ENCODE results near the gene MTA3. TPM values are rescaled to one million over a fixed set of nuclear protein-coding genes. Genes with fewer than 3 reads are reported as not detected.

The MTA3 gene
- polyA plus RNA-seq, 3 donors = 2.0 to 4.5 (median 2.2) TPM

- H3K9me3 Mint-ChIP-seq = no peaks in the 10 kb centered on the region
- TF ChIP-seq CTCF (IDR thresholded peaks at IDR 0.05) = no peak
- H3K79me2 ChIP-seq (ENCODE audit: insufficient read depth, low read length) = no peaks in the 10 kb centered on the region
- H3K4me3 ChIP-seq (replicated peaks in 1 of 3; ENCODE audit: low read depth in 2 of 3, low read length in 3 of 3) = no peak overlapping the region
- no peak overlapping the region for H3K27ac ChIP-seq (ENCODE audit: low read depth in 1 of 2, low read length in 2 of 2)
- no peaks in the 10 kb centered on the region for H3K27me3 ChIP-seq (ENCODE audit: control insufficient read depth in 2 of 2, insufficient read depth in 2 of 2, low read length in 2 of 2)
- no peaks in the 10 kb centered on the region for H3K36me3 ChIP-seq (replicated peaks in 1 of 2; ENCODE audit: control insufficient read depth in 1 of 2, insufficient read depth in 2 of 2, low read length in 2 of 2)
- DNase-seq = no peak
- no peaks in the 10 kb centered on the region for H4K20me1 ChIP-seq (ENCODE audit: insufficient read depth, low read length)
- no peak overlapping the region for H3K27ac Mint-ChIP-seq
- intact Hi-C loops (cut with micrococcal nuclease) = no loop called here
- H3K4me1 ChIP-seq (ENCODE audit: control insufficient read depth in 1 of 2, insufficient read depth in 2 of 2, low read length in 2 of 2) = no peaks in the 10 kb centered on the region
- no peaks in the 10 kb centered on the region for H3K4me1 Mint-ChIP-seq
- no peak overlapping the region for H2AFZ ChIP-seq (ENCODE audit: insufficient read depth, low read depth, low read length, poor library complexity, severe bottlenecking)
- H3K9me3 ChIP-seq (replicated peaks in 1 of 2; ENCODE audit: control insufficient read depth in 1 of 2, insufficient read depth in 1 of 2, low read length in 2 of 2) = no peaks in the 10 kb centered on the region
- no peak overlapping the region for H3K4me2 ChIP-seq (replicated peaks; ENCODE audit: extremely low read depth, low read length, poor library complexity, severe bottlenecking)
- H3K27me3 Mint-ChIP-seq (ENCODE audit: low read depth in 3 of 3) = peaks cover 0 to 1% (median 0%) of the 10 kb centered on the region in 3 donors
- H3K9ac ChIP-seq (ENCODE audit: insufficient read depth, low read length, poor library complexity, severe bottlenecking) = no peak overlapping the region
- WGBS (ENCODE audit: insufficient coverage) = 100% methylated on average over 1 of the region's 2 CpGs
- H3K36me3 Mint-ChIP-seq = peaks cover 7% of the 10 kb centered on the region in 2 donors
- no peak overlapping the region for H3K4me3 Mint-ChIP-seq
These were observed 144.5 kb downstream of the MTA3 start for GRCh38 chr2:42712934-42713333.

GRCh38 chr2:42713920-42714319, 145.5 kb downstream of the MTA3 start:
- H3K36me3 Mint-ChIP-seq = peaks cover 3 to 6% of the 10 kb centered on the region in 2 donors
- H3K4me3 Mint-ChIP-seq = no peak overlapping the region
- no peak for DNase-seq
- Histone ChIP-seq H3K36me3 (replicated peaks in 1 of 2; ENCODE audit: control insufficient read depth in 1 of 2, insufficient read depth in 2 of 2, low read length in 2 of 2) (no peaks in the 10 kb centered on the region), H3K9ac (ENCODE audit: insufficient read depth, low read length, poor library complexity, severe bottlenecking) (no peak overlapping the region), H3K4me2 (replicated peaks; ENCODE audit: extremely low read depth, low read length, poor library complexity, severe bottlenecking) (no peak overlapping the region), H3K4me3 (replicated peaks in 1 of 3; ENCODE audit: low read depth in 2 of 3, low read length in 3 of 3) (no peak overlapping the region), H3K27ac (ENCODE audit: low read depth in 1 of 2, low read length in 2 of 2) (no peak overlapping the region), H3K9me3 (replicated peaks in 1 of 2; ENCODE audit: control insufficient read depth in 1 of 2, insufficient read depth in 1 of 2, low read length in 2 of 2) (no peaks in the 10 kb centered on the region), H3K4me1 (ENCODE audit: control insufficient read depth in 1 of 2, insufficient read depth in 2 of 2, low read length in 2 of 2) (no peaks in the 10 kb centered on the region), H3K27me3 (ENCODE audit: control insufficient read depth in 2 of 2, insufficient read depth in 2 of 2, low read length in 2 of 2) (no peaks in the 10 kb centered on the region), H2AFZ (ENCODE audit: insufficient read depth, low read depth, low read length, poor library complexity, severe bottlenecking) (no peak overlapping the region), H3K79me2 (ENCODE audit: insufficient read depth, low read length) (no peaks in the 10 kb centered on the region), H4K20me1 (ENCODE audit: insufficient read depth, low read length) (no peaks in the 10 kb centered on the region)
- H3K9me3 Mint-ChIP-seq = no peaks in the 10 kb centered on the region
- intact Hi-C loops (cut with micrococcal nuclease) = no loop called here
- TF ChIP-seq CTCF (IDR thresholded peaks at IDR 0.05) = no peak
- no peaks in the 10 kb centered on the region for H3K4me1 Mint-ChIP-seq
- no CpG with 5 or more reads among the region's 4 CpGs for WGBS (ENCODE audit: insufficient coverage)
- H3K27ac Mint-ChIP-seq = no peak overlapping the region
- H3K27me3 Mint-ChIP-seq (ENCODE audit: low read depth in 3 of 3) = peaks cover 0 to 1% (median 0%) of the 10 kb centered on the region in 3 donors
